ENCODE results near the gene YPEL5.

The YPEL5 gene

GRCh38 chr2:30201990-30202389 is 55.2 kb downstream of the YPEL5 start:
- H3K4me3 ChIP-seq (ENCODE audit: low read depth, low read length) = no peak overlapping the region

- H3K4me3 ChIP-seq (ENCODE audit: low read depth, low read length) = no peak overlapping the region
These were observed 56.3 kb downstream of the YPEL5 start for GRCh38 chr2:30203156-30203555.

DNA sequence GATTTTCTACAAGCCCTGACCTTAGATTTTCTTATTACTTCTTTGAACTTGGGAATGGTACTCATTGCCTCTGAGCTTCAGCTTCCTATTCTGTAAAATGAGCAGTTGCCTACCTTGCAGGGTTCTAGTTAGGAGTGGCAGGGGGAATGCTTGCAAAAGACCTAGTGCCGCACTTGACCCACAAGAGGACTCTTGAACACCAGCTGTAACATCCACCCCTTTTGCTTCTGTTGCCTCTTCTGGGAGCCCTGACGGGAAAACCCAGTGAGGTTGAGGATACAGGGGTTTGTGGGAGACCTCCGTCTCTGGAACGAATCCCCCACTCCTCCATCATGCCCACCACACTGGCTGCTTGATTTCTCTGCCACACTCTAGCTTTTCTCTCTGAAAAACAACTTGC is 57.5 kb downstream of the YPEL5 start:
- H3K4me3 ChIP-seq (ENCODE audit: low read depth, low read length) = no peak overlapping the region

DNA sequence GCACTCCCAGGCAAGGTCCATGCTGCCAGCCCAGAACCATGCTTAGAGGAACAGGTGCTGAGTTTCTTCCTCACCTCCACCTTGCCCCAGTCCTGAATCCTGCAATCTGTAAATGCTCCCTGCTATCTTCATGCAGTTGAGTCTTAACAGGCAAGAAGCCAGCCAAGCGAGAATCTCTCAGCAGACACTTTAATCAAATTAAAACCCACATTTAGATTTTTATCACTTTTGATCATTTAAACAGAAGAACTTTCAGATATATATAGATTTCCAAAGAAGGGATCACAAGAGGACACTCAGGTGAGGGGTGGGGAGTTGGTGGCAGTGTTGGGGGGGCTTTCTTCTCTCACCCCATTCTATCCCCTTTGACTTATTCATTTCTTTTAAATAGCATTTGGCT is 58.6 kb downstream of the YPEL5 start:
- H3K4me3 ChIP-seq (ENCODE audit: low read depth, low read length) = no peak overlapping the region

DNA sequence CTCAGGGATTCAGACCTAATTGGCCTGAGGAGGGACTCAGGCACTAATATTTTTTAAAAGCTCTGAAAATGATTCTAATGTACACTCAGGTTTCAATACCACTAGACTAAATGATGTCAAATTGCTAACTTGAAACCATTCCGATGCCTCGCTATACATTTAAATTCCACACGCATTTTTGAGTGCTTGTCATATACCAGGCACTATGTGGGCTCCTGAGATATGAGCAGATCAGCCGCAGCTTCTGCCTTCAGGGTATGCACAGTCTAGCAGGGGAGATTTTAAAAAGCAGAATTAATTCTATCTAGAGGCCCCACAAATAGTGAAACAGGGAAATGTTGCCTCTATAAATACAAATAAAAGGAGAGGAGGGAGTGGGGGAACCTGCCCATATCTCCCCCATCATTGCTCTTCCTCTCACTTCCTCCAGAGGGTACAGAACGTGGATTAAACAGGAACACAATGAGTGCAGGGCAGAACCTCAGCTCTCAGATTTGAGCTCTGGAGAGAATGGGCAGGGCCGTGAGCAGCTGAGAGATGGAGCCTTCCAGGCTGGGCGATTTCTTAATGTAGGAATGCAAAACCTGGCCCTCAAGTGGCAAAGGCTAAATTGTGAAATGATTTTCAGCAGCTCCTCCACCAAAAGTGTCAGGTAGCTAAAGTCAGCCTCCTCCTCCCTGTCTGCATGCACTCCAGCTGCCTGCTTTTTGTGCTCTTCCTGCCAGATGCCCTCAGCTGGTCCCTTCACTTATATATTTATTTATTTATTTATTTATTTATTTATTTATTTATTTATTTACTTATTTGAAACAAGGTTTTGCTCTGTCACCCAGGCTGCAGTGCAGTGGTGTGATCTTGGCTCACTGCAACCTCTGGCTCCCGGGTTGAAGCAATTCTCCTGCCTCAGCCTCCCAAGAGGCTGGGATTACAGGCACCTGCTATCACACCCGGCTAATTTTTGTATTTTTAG is 59.9 kb downstream of the YPEL5 start:
- H3K4me3 ChIP-seq (ENCODE audit: low read depth, low read length) = no peak overlapping the region

GRCh38 chr2:30208453-30208852 is 61.6 kb downstream of the YPEL5 start:
- no peak overlapping the region for H3K4me3 ChIP-seq (ENCODE audit: low read depth, low read length)

GRCh38 chr2:30209227-30209626 is 62.4 kb downstream of the YPEL5 start:
- H3K4me3 ChIP-seq (ENCODE audit: low read depth, low read length) = no peak overlapping the region
